ENCODE data around the gene KCNIP2.

The KCNIP2 gene

GRCh38 chr10:101850749-101851148 is 7.1 kb upstream of the KCNIP2 start:
- no peak for DNase-seq

- DNase-seq = no peak
Measured at GRCh38 chr10:101848894-101849351, 5.3 kb upstream of the KCNIP2 start.

GRCh38 chr10:101848408-101848807 is 4.8 kb upstream of the KCNIP2 start:
- no peak for DNase-seq

GRCh38 chr10:101845893-101846292 is 2.3 kb upstream of the KCNIP2 start:
- DNase-seq = no peak

GRCh38 chr10:101841826-101842225 is 1.8 kb downstream of the KCNIP2 start:
- no peak for DNase-seq

GRCh38 chr10:101840741-101841453 is 2.7 kb downstream of the KCNIP2 start:
- peak; percentile 24 for DNase-seq

- DNase-seq = no peak
Measured at GRCh38 chr10:101840102-101840684, 3.4 kb downstream of the KCNIP2 start.

- DNase-seq = no peak
Measured at GRCh38 chr10:101839416-101840063, 4.1 kb downstream of the KCNIP2 start.

- no peak for DNase-seq
Measured at GRCh38 chr10:101839002-101839401, 4.6 kb downstream of the KCNIP2 start.

- DNase-seq = no peak
Measured at GRCh38 chr10:101838416-101838970, 5.1 kb downstream of the KCNIP2 start.

- DNase-seq = no peak
Measured at GRCh38 chr10:101837748-101838147, 5.9 kb downstream of the KCNIP2 start.

GRCh38 chr10:101835362-101835761 is 8.2 kb downstream of the KCNIP2 start:
- no peak for DNase-seq

GRCh38 chr10:101834341-101834740 is 9.3 kb downstream of the KCNIP2 start:
- no peak for DNase-seq

GRCh38 chr10:101833466-101833865 is 10.1 kb downstream of the KCNIP2 start:
- no peak for DNase-seq

- no peak for DNase-seq
Measured at GRCh38 chr10:101832325-101832771, 11.3 kb downstream of the KCNIP2 start.

GRCh38 chr10:101831169-101831811 is 12.3 kb downstream of the KCNIP2 start:
- no peak for DNase-seq

- DNase-seq = peak; percentile 73
Measured at GRCh38 chr10:101830322-101831168, 13.1 kb downstream of the KCNIP2 start.

- peak; percentile 2 for DNase-seq
Measured at GRCh38 chr10:101829561-101830315, 13.9 kb downstream of the KCNIP2 start.

GRCh38 chr10:101828766-101829551 is 14.6 kb downstream of the KCNIP2 start:
- DNase-seq = no peak

GRCh38 chr10:101827919-101828600 is 15.5 kb downstream of the KCNIP2 start:
- DNase-seq = no peak

Data from NCI-H774 (cell line).